Liver (tissue), 9 donors: ENCODE results near the gene DLEC1. TPM values are rescaled to one million over a fixed set of nuclear protein-coding genes. Genes with fewer than 3 reads are reported as not detected.

Experiments used
- DNase-seq: peaks from one replicate; pipeline ENCODE4 v3.0.0-alpha.2; 2017; ENCODE audit warnings: low spot score
- H3K27ac ChIP-seq, 2 donors: one replicate each; pipeline ENCODE4 v1.7.0; 2013; ENCODE audit warnings: inconsistent platforms in 2 of 2, low read length in 2 of 2, control low read depth in 1 of 2, low read depth in 1 of 2, mild to moderate bottlenecking in 1 of 2
- H3K27me3 ChIP-seq, 4 donors: one replicate each; pipeline versions ENCODE4 v1.6.1 to v1.7.0; 2013; ENCODE audit warnings: low read length in 3 of 4, inconsistent platforms in 1 of 4, mild to moderate bottlenecking in 1 of 4, moderate library complexity in 1 of 4; ENCODE audit not compliant: control insufficient read depth in 4 of 4, insufficient read depth in 4 of 4
- H3K36me3 ChIP-seq, 4 donors: one replicate each; pipeline versions ENCODE4 v1.6.1 to v1.7.0; 2013; ENCODE audit warnings: low read length in 3 of 4, mild to moderate bottlenecking in 3 of 4, low read depth in 1 of 4, moderate library complexity in 1 of 4; ENCODE audit not compliant: control insufficient read depth in 4 of 4, insufficient read depth in 3 of 4
- H3K4me1 ChIP-seq, 4 donors: one replicate each; pipeline versions ENCODE4 v1.6.1 to v1.7.0; 2013; ENCODE audit warnings: low read length in 3 of 4, mild to moderate bottlenecking in 3 of 4, moderate library complexity in 1 of 4; ENCODE audit not compliant: control insufficient read depth in 4 of 4, insufficient read depth in 4 of 4
- H3K4me3 ChIP-seq, 3 donors: one replicate each; pipeline versions ENCODE4 v1.6.1 to v1.7.0; 2013; ENCODE audit warnings: low read length in 3 of 3, control low read depth in 1 of 3, low read depth in 1 of 3, mild to moderate bottlenecking in 1 of 3
- H3K9ac ChIP-seq, 2 donors: one replicate each; pipeline ENCODE4 v1.7.0; 2013; ENCODE audit warnings: low read length in 2 of 2, mild to moderate bottlenecking in 2 of 2, moderate library complexity in 2 of 2, control low read depth in 1 of 2, low read depth in 1 of 2
- H3K9me3 ChIP-seq, 4 donors: one replicate each; pipeline versions ENCODE4 v1.6.1 to v1.7.0; 2013; ENCODE audit warnings: low read length in 3 of 4; ENCODE audit not compliant: control insufficient read depth in 4 of 4
- EGR1 ChIP-seq, 2 donors: IDR thresholded peaks; 2 replicates each; pipeline ENCODE4 v1.6.1; 2016 to 2018; ENCODE audit warnings: antibody characterized with exemption in 2 of 2, low read depth in 2 of 2
- FOXA2 ChIP-seq: IDR thresholded peaks from 2 replicates; pipeline ENCODE4 v1.6.1; 2016; ENCODE audit warnings: antibody characterized with exemption
- GABPA ChIP-seq, 2 donors: IDR thresholded peaks in 1 of 2; conservative IDR thresholded peaks in 1 of 2; 2 replicates each; pipeline ENCODE4 v1.6.1; 2016; ENCODE audit warnings: antibody characterized with exemption in 2 of 2, mild to moderate bottlenecking in 1 of 2, moderate library complexity in 1 of 2
- HNF4A ChIP-seq, 2 donors: conservative IDR thresholded peaks; 2 replicates each; pipeline ENCODE4 v1.6.1; 2016; ENCODE audit warnings: antibody characterized with exemption in 2 of 2, mild to moderate bottlenecking in 2 of 2
- HNF4G ChIP-seq: IDR thresholded peaks from 2 replicates; pipeline ENCODE4 v1.6.1; 2016; ENCODE audit warnings: antibody characterized with exemption
- JUND ChIP-seq, 2 donors: IDR thresholded peaks; 2 replicates each; pipeline ENCODE4 v1.6.1; 2016; ENCODE audit warnings: antibody characterized with exemption in 2 of 2
- RAD21 ChIP-seq, 2 donors: IDR thresholded peaks; 2 replicates each; pipeline ENCODE4 v1.6.1; 2016; ENCODE audit warnings: antibody characterized with exemption in 2 of 2, mild to moderate bottlenecking in 2 of 2
- RXRA ChIP-seq, 2 donors: IDR thresholded peaks; 2 replicates each; pipeline ENCODE4 v1.6.1; 2017 to 2018; ENCODE audit warnings: antibody characterized with exemption in 2 of 2, mild to moderate bottlenecking in 1 of 2
- SP1 ChIP-seq: IDR thresholded peaks from 2 replicates; pipeline ENCODE4 v1.6.1; 2018; ENCODE audit warnings: antibody characterized with exemption, mild to moderate bottlenecking
- TAF1 ChIP-seq: conservative IDR thresholded peaks from 2 replicates; pipeline ENCODE4 v1.6.1; 2016; ENCODE audit warnings: antibody characterized with exemption, mild to moderate bottlenecking
- YY1 ChIP-seq: IDR thresholded peaks from 2 replicates; pipeline ENCODE4 v1.6.1; 2016; ENCODE audit warnings: antibody characterized with exemption, mild to moderate bottlenecking
- WGBS: extraction: QIAGEN DNeasy Blood & Tissue Kit; methylation state at CpG from one replicate; pipeline ENCODE4 v1.1.7; 2013; 5-methylcytosine and 5-hydroxymethylcytosine counted together
- polyA plus RNA-seq, 2 donors: library from polyadenylated mRNA; stranded (reverse) in 1 of 2; unstranded in 1 of 2; fragments of 200-250 nt in 1 of 2; fragments of >200 nt in 1 of 2; fragmentation: Nextera tagmentation in 1 of 2; extraction: Ambion mirVana in 1 of 2; gene quantifications; one replicate each; pipeline versions ENCODE4 v1.2.1 to v1.2.3, GENCODE V29; 2013 to 2015
- total RNA-seq, 2 donors: library from RNA; depleted of rRNA; stranded (reverse); fragments of >200 nt; gene quantifications; one replicate each; pipeline ENCODE4 v1.2.3, GENCODE V29; 2014
- TF ChIP-seq, protein P1 (sequence below): IDR thresholded peaks from 2 replicates; pipeline ENCODE4 v1.6.1; 2016; ENCODE audit warnings: antibody characterized with exemption
- TF ChIP-seq, protein P2 (sequence below): IDR thresholded peaks from 2 replicates; pipeline ENCODE4 v1.6.1; 2016; ENCODE audit warnings: antibody characterized with exemption
- TF ChIP-seq, protein P3 (sequence below): IDR thresholded peaks from 2 replicates; pipeline ENCODE4 v1.6.1; 2016; ENCODE audit warnings: antibody characterized with exemption, mild to moderate bottlenecking
- TF ChIP-seq, protein P4 (sequence below): IDR thresholded peaks from 2 replicates; pipeline ENCODE4 v1.6.1; 2016; ENCODE audit warnings: antibody characterized with exemption
- donor health status: healthy.
- donor health status: healthy.
- donor health status: healthy.
- donor health status: healthy.
- donor health status: healthy.

DLEC1 gene
- total and polyA plus RNA-seq, 4 donors, result 0.09 to 0.63 (median 0.30) TPM

DNA sequence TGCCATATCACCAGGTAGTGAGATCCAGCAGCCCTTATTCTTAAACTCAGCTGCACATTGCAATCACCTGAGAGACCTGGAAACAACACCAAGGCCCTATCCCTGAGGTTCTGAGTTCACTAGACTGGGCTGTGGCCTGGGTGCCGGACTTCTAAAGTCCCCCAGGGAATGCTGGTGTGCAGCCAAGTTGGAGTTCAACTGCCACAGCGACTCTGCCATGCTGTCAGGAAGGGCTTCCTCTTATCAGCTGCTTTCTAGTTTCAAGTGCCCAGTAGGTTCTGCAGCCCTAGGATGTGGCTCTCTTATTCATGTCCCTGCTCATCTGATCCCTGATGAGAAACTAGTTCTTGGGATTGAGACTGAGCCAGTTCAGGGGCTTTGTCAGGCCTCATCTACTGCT is 50.2 kb downstream of the DLEC1 start:
- no peaks in the 10 kb centered on the region for H3K9me3 ChIP-seq
- no peak overlapping the region for H3K27ac ChIP-seq
- TF ChIP-seq TAF1 (no peak), SP1 (no peak)
- TF ChIP-seq, protein P1, sequence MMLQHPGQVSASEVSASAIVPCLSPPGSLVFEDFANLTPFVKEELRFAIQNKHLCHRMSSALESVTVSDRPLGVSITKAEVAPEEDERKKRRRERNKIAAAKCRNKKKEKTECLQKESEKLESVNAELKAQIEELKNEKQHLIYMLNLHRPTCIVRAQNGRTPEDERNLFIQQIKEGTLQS, result no peak
- no peaks in the 10 kb centered on the region for H3K36me3 ChIP-seq
- no peak for DNase-seq
- 85% methylated on average over 2 of the region's 2 CpGs for WGBS
- no peak overlapping the region for H3K4me3 ChIP-seq
- peaks cover 2 to 13% (median 9%) of the 10 kb centered on the region in 4 donors for H3K4me1 ChIP-seq
- H3K9ac ChIP-seq, result no peak overlapping the region
- no peaks in the 10 kb centered on the region for H3K27me3 ChIP-seq

DNA sequence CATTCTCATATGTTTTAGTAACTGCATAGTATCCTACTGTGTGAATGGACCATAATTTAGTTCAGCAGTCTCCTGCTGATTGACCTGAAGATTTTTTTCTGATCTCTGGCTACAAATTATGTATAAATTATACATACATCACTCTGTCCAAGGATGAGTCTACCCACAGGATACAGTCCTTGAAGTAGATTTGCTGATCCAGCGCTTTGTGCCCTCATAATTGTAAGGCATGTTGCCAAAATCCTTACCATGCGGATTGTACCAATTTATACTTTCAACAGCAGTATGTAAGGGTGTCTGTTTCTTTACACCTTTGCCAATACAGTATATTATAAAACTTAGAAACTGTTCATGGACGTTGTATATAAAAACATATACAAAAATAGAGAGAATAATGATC is 51.4 kb downstream of the DLEC1 start:
- Histone ChIP-seq H3K27me3 (no peaks in the 10 kb centered on the region), H3K4me1 (peaks cover 2 to 13% (median 8%) of the 10 kb centered on the region in 4 donors), H3K36me3 (no peaks in the 10 kb centered on the region), H3K9me3 (no peaks in the 10 kb centered on the region), H3K27ac (no peak overlapping the region), H3K4me3 (no peak overlapping the region), H3K9ac (no peak overlapping the region)
- no peak for TF ChIP-seq SP1
- TF ChIP-seq JUND (IDR thresholded peaks at IDR 0.05), result no peak
- TF ChIP-seq GABPA (IDR thresholded peaks at IDR 0.05 in 1 of 2, conservative IDR thresholded peaks at IDR 0.05 in 1 of 2), result no peak
- TF ChIP-seq, protein P2, sequence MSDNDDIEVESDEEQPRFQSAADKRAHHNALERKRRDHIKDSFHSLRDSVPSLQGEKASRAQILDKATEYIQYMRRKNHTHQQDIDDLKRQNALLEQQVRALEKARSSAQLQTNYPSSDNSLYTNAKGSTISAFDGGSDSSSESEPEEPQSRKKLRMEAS, result no peak
- no peak for TF ChIP-seq HNF4A (conservative IDR thresholded peaks at IDR 0.05)
- no peak for TF ChIP-seq RAD21 (IDR thresholded peaks at IDR 0.05)
- no peak for TF ChIP-seq TAF1
- TF ChIP-seq FOXA2, result no peak
- TF ChIP-seq RXRA (IDR thresholded peaks at IDR 0.05), result no peak
- no peak for TF ChIP-seq EGR1 (IDR thresholded peaks at IDR 0.05; ENCODE audit: low read depth in 2 of 2)
- TF ChIP-seq HNF4G, result no peak
- no peak for TF ChIP-seq YY1
- TF ChIP-seq, protein P3, sequence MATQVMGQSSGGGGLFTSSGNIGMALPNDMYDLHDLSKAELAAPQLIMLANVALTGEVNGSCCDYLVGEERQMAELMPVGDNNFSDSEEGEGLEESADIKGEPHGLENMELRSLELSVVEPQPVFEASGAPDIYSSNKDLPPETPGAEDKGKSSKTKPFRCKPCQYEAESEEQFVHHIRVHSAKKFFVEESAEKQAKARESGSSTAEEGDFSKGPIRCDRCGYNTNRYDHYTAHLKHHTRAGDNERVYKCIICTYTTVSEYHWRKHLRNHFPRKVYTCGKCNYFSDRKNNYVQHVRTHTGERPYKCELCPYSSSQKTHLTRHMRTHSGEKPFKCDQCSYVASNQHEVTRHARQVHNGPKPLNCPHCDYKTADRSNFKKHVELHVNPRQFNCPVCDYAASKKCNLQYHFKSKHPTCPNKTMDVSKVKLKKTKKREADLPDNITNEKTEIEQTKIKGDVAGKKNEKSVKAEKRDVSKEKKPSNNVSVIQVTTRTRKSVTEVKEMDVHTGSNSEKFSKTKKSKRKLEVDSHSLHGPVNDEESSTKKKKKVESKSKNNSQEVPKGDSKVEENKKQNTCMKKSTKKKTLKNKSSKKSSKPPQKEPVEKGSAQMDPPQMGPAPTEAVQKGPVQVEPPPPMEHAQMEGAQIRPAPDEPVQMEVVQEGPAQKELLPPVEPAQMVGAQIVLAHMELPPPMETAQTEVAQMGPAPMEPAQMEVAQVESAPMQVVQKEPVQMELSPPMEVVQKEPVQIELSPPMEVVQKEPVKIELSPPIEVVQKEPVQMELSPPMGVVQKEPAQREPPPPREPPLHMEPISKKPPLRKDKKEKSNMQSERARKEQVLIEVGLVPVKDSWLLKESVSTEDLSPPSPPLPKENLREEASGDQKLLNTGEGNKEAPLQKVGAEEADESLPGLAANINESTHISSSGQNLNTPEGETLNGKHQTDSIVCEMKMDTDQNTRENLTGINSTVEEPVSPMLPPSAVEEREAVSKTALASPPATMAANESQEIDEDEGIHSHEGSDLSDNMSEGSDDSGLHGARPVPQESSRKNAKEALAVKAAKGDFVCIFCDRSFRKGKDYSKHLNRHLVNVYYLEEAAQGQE, result no peak
- TF ChIP-seq, protein P4, sequence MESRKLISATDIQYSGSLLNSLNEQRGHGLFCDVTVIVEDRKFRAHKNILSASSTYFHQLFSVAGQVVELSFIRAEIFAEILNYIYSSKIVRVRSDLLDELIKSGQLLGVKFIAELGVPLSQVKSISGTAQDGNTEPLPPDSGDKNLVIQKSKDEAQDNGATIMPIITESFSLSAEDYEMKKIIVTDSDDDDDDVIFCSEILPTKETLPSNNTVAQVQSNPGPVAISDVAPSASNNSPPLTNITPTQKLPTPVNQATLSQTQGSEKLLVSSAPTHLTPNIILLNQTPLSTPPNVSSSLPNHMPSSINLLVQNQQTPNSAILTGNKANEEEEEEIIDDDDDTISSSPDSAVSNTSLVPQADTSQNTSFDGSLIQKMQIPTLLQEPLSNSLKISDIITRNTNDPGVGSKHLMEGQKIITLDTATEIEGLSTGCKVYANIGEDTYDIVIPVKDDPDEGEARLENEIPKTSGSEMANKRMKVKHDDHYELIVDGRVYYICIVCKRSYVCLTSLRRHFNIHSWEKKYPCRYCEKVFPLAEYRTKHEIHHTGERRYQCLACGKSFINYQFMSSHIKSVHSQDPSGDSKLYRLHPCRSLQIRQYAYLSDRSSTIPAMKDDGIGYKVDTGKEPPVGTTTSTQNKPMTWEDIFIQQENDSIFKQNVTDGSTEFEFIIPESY, result no peak
- DNase-seq, result no peak
- 87% methylated on average over 3 of the region's 3 CpGs for WGBS
